ENCODE measurements around the gene NTM. TPM values are rescaled to one million over a fixed set of nuclear protein-coding genes. Genes with fewer than 3 reads are reported as not detected.
"Not testable (repeated sequence)": the region's sequence is repeated elsewhere in the genome, so short reads cannot be mapped to it uniquely, and the experiment has no call there.

NTM gene
- total RNA-seq, 1 experiment from 2014 or later = not detected

DNA sequence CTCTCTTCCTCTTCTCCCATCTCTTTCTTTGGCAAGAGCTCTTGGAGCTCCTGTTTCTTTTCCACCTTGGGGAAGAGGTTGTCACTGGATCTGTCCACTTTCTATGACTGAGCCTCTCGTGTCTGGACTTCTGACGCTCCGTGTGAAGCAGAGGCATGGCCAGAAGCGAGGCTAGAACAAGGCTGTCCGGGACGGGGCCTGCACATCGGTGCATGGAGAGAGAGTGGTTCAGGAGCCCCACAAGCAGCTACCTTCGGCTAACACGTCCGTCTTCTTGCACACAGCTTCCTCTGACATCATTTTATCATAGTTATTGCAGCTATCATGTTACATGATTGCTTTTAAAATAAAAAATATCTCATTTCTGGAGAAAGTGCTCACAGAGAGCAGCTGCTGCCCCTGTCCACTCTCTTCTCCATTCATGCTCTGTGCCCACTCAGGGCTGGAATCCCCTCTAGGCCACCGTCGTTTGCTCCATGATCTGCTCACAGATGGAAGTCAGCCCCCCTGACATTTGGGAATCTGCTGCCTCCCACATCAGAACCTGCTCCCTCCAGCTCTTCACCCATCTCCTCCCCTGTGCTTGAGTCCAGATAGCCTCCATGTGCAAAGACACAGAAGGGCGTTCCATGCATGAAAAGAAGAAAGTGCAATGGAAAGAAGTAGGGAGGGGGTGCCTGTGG, 308.4 kb downstream of the NTM start:
- Histone ChIP-seq H3K4me2 (ENCODE audit: low read length) (no peak overlapping the region), H3K9me3 (ENCODE audit: control insufficient read depth in 1 of 2, insufficient read depth in 1 of 2, low read depth in 1 of 2, low read length in 2 of 2) (no peaks in the 10 kb centered on the region), H3K4me1 (ENCODE audit: control insufficient read depth in 1 of 2, insufficient read depth in 2 of 2, low read length in 2 of 2) (no peaks in the 10 kb centered on the region), H3K36me3 (ENCODE audit: control insufficient read depth in 1 of 2, insufficient read depth in 2 of 2, low read length in 2 of 2) (no peaks in the 10 kb centered on the region), H2AFZ (ENCODE audit: low read depth, low read length, poor library complexity, severe bottlenecking) (no peak overlapping the region), H3K4me3 (replicated peaks in 1 of 2; ENCODE audit: low read depth in 1 of 2, low read length in 2 of 2) (no peak overlapping the region), H3K79me2 (ENCODE audit: insufficient read depth, low read length) (no peaks in the 10 kb centered on the region), H4K20me1 (ENCODE audit: insufficient read depth) (no peaks in the 10 kb centered on the region), H3K27me3 (ENCODE audit: insufficient read depth, low read length) (no peaks in the 10 kb centered on the region), H3K27ac (ENCODE audit: low read depth, low read length) (no peak overlapping the region), H3K9ac (ENCODE audit: low read length) (no peak overlapping the region), H3K9me2 (ENCODE audit: insufficient read depth) (no peaks in the 10 kb centered on the region)
- no peak for DNase-seq (ENCODE audit: low read depth, low spot score)
- ChIA-PET CTCF (no interaction called here), RAD21 (ENCODE audit: low non-redundant PET in 1 of 2, low total read pairs in 2 of 2, uncharacterized antibody in 2 of 2, unreplicated experiment in 2 of 2) (no interaction called here), POLR2A (no interaction called here)
- no peak for ATAC-seq
- TF ChIP-seq, protein P1, sequence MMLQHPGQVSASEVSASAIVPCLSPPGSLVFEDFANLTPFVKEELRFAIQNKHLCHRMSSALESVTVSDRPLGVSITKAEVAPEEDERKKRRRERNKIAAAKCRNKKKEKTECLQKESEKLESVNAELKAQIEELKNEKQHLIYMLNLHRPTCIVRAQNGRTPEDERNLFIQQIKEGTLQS (IDR thresholded peaks at IDR 0.05) = no peak
- TF ChIP-seq REST (IDR thresholded peaks at IDR 0.05; ENCODE audit: low read depth) (no peak), ZFX (IDR thresholded peaks at IDR 0.05) (no peak)
- TF ChIP-seq, protein P2, sequence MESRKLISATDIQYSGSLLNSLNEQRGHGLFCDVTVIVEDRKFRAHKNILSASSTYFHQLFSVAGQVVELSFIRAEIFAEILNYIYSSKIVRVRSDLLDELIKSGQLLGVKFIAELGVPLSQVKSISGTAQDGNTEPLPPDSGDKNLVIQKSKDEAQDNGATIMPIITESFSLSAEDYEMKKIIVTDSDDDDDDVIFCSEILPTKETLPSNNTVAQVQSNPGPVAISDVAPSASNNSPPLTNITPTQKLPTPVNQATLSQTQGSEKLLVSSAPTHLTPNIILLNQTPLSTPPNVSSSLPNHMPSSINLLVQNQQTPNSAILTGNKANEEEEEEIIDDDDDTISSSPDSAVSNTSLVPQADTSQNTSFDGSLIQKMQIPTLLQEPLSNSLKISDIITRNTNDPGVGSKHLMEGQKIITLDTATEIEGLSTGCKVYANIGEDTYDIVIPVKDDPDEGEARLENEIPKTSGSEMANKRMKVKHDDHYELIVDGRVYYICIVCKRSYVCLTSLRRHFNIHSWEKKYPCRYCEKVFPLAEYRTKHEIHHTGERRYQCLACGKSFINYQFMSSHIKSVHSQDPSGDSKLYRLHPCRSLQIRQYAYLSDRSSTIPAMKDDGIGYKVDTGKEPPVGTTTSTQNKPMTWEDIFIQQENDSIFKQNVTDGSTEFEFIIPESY (IDR thresholded peaks at IDR 0.05; ENCODE audit: extremely low read depth, insufficient replicate concordance, low read length) = no peak
- BruUV-seq (replicated peaks) = no TSS peak
- intact Hi-C loops (cut with micrococcal nuclease) = no loop called here

GRCh38 chr11:131680448-131680847, 310.0 kb downstream of the NTM start:
- BruUV-seq (replicated peaks); H3K9me3 ChIP-seq (ENCODE audit: control insufficient read depth in 1 of 2, insufficient read depth in 1 of 2, low read depth in 1 of 2, low read length in 2 of 2); H3K36me3 ChIP-seq (ENCODE audit: control insufficient read depth in 1 of 2, insufficient read depth in 2 of 2, low read length in 2 of 2); H3K27ac ChIP-seq (ENCODE audit: low read depth, low read length); H3K4me3 ChIP-seq (replicated peaks in 1 of 2; ENCODE audit: low read depth in 1 of 2, low read length in 2 of 2); H3K9me2 ChIP-seq (ENCODE audit: insufficient read depth); H3K9ac ChIP-seq (ENCODE audit: low read length); intact Hi-C loops (cut with micrococcal nuclease); DNase-seq (ENCODE audit: low read depth, low spot score); POLR2A ChIA-PET; ATAC-seq; CTCF ChIA-PET; H3K79me2 ChIP-seq (ENCODE audit: insufficient read depth, low read length); H3K4me1 ChIP-seq (ENCODE audit: control insufficient read depth in 1 of 2, insufficient read depth in 2 of 2, low read length in 2 of 2); H3K27me3 ChIP-seq (ENCODE audit: insufficient read depth, low read length); H2AFZ ChIP-seq (ENCODE audit: low read depth, low read length, poor library complexity, severe bottlenecking); H4K20me1 ChIP-seq (ENCODE audit: insufficient read depth); H3K4me2 ChIP-seq (ENCODE audit: low read length); RAD21 ChIA-PET (ENCODE audit: low non-redundant PET in 1 of 2, low total read pairs in 2 of 2, uncharacterized antibody in 2 of 2, unreplicated experiment in 2 of 2): not testable (repeated sequence)

Measured in HCT116 (cell line).